ENCODE measurements around the gene ARHGAP21. TPM values are rescaled to one million over a fixed set of nuclear protein-coding genes. Genes with fewer than 3 reads are reported as not detected.

ARHGAP21 gene
- total RNA-seq, 1 donor from 2014 or later, result 80.6 TPM

DNA sequence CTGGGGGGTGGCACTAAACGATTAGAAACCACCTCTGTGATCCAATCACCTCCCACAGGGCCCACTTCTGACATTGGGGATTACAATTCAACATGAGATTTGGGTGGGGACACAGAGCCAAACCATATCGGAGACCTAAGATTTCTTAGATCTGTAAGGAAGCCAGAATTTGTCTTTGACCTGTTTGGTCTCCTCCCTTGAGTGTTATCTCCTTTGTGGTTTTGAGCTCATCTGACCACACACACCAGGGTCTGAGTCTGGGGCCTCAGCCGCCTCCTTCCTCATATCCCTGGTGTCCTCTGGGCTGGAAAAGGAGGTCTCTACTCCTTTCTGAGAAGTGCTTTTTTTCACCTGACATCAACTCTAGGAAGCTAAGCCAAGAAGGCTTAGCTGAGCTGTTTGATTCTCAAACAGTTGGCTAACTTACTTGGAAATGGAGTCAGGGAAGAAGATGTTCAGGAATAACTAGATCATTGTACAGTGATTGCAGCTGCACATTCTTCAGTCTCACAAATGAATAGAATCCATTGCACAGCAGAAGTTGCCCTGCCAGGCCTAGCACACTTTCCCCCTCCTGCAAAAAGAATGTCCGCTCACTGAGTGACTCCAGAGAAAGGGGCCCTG lies 167.4 kb downstream of the ARHGAP21 start:
- no peak for FAIRE-seq
- H3K27me3 ChIP-seq (ENCODE audit: control insufficient read depth, insufficient read depth, low read length), result no peaks in the 10 kb centered on the region
- DNase-seq (ENCODE audit: low read depth), result no peak

GRCh38 chr10:24554036-24554435 lies 169.7 kb downstream of the ARHGAP21 start:
- Histone ChIP-seq H3K36me3 (ENCODE audit: control insufficient read depth, insufficient read depth, low read length) (no peaks in the 10 kb centered on the region), H3K27me3 (ENCODE audit: control insufficient read depth, insufficient read depth, low read length) (no peaks in the 10 kb centered on the region), H3K4me3 (ENCODE audit: low read depth, low read length) (no peak overlapping the region)
- DNase-seq (ENCODE audit: low read depth), result no peak
- TF ChIP-seq, protein P1, sequence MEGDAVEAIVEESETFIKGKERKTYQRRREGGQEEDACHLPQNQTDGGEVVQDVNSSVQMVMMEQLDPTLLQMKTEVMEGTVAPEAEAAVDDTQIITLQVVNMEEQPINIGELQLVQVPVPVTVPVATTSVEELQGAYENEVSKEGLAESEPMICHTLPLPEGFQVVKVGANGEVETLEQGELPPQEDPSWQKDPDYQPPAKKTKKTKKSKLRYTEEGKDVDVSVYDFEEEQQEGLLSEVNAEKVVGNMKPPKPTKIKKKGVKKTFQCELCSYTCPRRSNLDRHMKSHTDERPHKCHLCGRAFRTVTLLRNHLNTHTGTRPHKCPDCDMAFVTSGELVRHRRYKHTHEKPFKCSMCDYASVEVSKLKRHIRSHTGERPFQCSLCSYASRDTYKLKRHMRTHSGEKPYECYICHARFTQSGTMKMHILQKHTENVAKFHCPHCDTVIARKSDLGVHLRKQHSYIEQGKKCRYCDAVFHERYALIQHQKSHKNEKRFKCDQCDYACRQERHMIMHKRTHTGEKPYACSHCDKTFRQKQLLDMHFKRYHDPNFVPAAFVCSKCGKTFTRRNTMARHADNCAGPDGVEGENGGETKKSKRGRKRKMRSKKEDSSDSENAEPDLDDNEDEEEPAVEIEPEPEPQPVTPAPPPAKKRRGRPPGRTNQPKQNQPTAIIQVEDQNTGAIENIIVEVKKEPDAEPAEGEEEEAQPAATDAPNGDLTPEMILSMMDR (IDR thresholded peaks at IDR 0.05; ENCODE audit: insufficient read depth, low read length, severe bottlenecking), result no peak
- FAIRE-seq, result no peak

More for the DNA sequence above, 167.4 kb downstream of the ARHGAP21 start:
- Histone ChIP-seq H3K4me3 (ENCODE audit: low read depth, low read length) (no peak overlapping the region), H3K36me3 (ENCODE audit: control insufficient read depth, insufficient read depth, low read length) (no peaks in the 10 kb centered on the region)
- TF ChIP-seq, protein P1 (IDR thresholded peaks at IDR 0.05; ENCODE audit: insufficient read depth, low read length, severe bottlenecking), result no peak

- DNase-seq (ENCODE audit: low read depth) (no peak), FAIRE-seq (no peak)
- no peaks in the 10 kb centered on the region for H3K27me3 ChIP-seq (ENCODE audit: control insufficient read depth, insufficient read depth, low read length)
- no peaks in the 10 kb centered on the region for H3K36me3 ChIP-seq (ENCODE audit: control insufficient read depth, insufficient read depth, low read length)
- no peak overlapping the region for H3K4me3 ChIP-seq (ENCODE audit: low read depth, low read length)
- TF ChIP-seq, protein P1 (IDR thresholded peaks at IDR 0.05; ENCODE audit: insufficient read depth, low read length, severe bottlenecking), result no peak
These were observed 170.6 kb downstream of the ARHGAP21 start for GRCh38 chr10:24553051-24553612.

- peak; percentile 87 for DNase-seq (ENCODE audit: low read depth)
- H3K27me3 ChIP-seq (ENCODE audit: control insufficient read depth, insufficient read depth, low read length), result no peaks in the 10 kb centered on the region
- H3K4me3 ChIP-seq (ENCODE audit: low read depth, low read length), result no peak overlapping the region
- FAIRE-seq, result peak; percentile 79
- TF ChIP-seq, protein P1 (IDR thresholded peaks at IDR 0.05; ENCODE audit: insufficient read depth, low read length, severe bottlenecking), result peak; percentile 75
- no peaks in the 10 kb centered on the region for H3K36me3 ChIP-seq (ENCODE audit: control insufficient read depth, insufficient read depth, low read length)
These were observed 171.2 kb downstream of the ARHGAP21 start for GRCh38 chr10:24552346-24553016.

- TF ChIP-seq, protein P1 (IDR thresholded peaks at IDR 0.05; ENCODE audit: insufficient read depth, low read length, severe bottlenecking), result no peak
- H3K4me3 ChIP-seq (ENCODE audit: low read depth, low read length), result no peak overlapping the region
- H3K36me3 ChIP-seq (ENCODE audit: control insufficient read depth, insufficient read depth, low read length), result no peaks in the 10 kb centered on the region
- DNase-seq (ENCODE audit: low read depth), result peak; percentile 56
- H3K27me3 ChIP-seq (ENCODE audit: control insufficient read depth, insufficient read depth, low read length), result no peaks in the 10 kb centered on the region
- FAIRE-seq, result no peak
These were observed 172.5 kb downstream of the ARHGAP21 start for GRCh38 chr10:24551161-24551560.

Data from bronchial epithelial cell (primary cell).